Ovary (tissue), 9 donors: ENCODE results near the gene BMP2. TPM values are rescaled to one million over a fixed set of nuclear protein-coding genes. Genes with fewer than 3 reads are reported as not detected.
A peak's percentile ranks its signal among the peaks of the same experiment; 100 is the strongest.

ENCODE experiments used
- DNase-seq, 5 donors: peaks; one replicate each; pipeline ENCODE4 v3.0.0-alpha.2; 2019 to 2020
- H3K27ac ChIP-seq, 2 donors: fragments of 200-600 bp; one replicate each; pipeline versions ENCODE4 v1.5.1 to v1.8.0; 2019 to 2022
- H3K27me3 ChIP-seq: fragments of 200-600 bp; one replicate; pipeline ENCODE4 v1.8.0; 2022
- H3K36me3 ChIP-seq: fragments of 200-600 bp; sonication (generic); one replicate; pipeline ENCODE4 v1.5.1; 2019
- H3K4me1 ChIP-seq: one replicate; pipeline ENCODE4 v1.8.1; 2013; ENCODE audit warnings: mild to moderate bottlenecking, moderate library complexity; ENCODE audit not compliant: insufficient read depth
- H3K4me3 ChIP-seq: fragments of 200-600 bp; sonication (generic); one replicate; pipeline ENCODE4 v1.5.1; 2017
- H3K9me3 ChIP-seq, 2 donors: fragments of 200-600 bp in 1 of 2; sonication (generic) in 1 of 2; one replicate each; pipeline versions ENCODE4 v1.5.1 to v1.8.1; 2013 to 2019; ENCODE audit warnings: mild to moderate bottlenecking in 1 of 2, moderate library complexity in 1 of 2
- EP300 ChIP-seq: sonication (generic); formaldehyde crosslinking; IDR thresholded peaks from one replicate; pipeline ENCODE4 v1.6.1; 2017; ENCODE audit warnings: antibody characterized with exemption
- POLR2A ChIP-seq: fragments of 450-650 bp; IDR thresholded peaks from one replicate; pipeline ENCODE4 v1.6.1; 2017; ENCODE audit warnings: antibody characterized with exemption, mild to moderate bottlenecking, moderate library complexity
- WGBS, 3 donors: extraction: QIAGEN DNeasy Blood & Tissue Kit in 1 of 3; methylation state at CpG; one replicate each; pipeline versions ENCODE4 v1.1.5 to v1.1.7; 2013 to 2017; 5-methylcytosine and 5-hydroxymethylcytosine counted together
- intact Hi-C, 4 donors: fragments of 100-400 bp; cut with DNase I; formaldehyde crosslinking; loops; one replicate each; pipeline versions ENCODE4 v1.11.0 to v1.15.1; 2022 to 2023
- polyA plus RNA-seq, 2 donors: library from polyadenylated mRNA; stranded (reverse); fragments of 200-250 nt in 1 of 2; fragments of 350-450 nt in 1 of 2; fragmentation: Illumina TruSeq in 1 of 2; extraction: RNeasy Lipid Tissue Mini Kit (QIAGEN cat#74804) in 1 of 2; gene quantifications; one replicate each; pipeline ENCODE4 v1.2.3, GENCODE V29; 2013 to 2014
- total RNA-seq, 7 donors: library from RNA; depleted of rRNA in 2 of 7; stranded (reverse); fragments of >200 nt in 2 of 7; fragmentation: NEBNext Ultra II Directional in 3 of 7; extraction: Animal tissue kit (Norgen Biotek cat#: 25700) in 3 of 7; gene quantifications; one replicate each; pipeline versions ENCODE4 v1.1.0 to v1.2.4, GENCODE V29; 2016 to 2023
- TF ChIP-seq, protein P1 (sequence below), 3 donors: fragments of 450-650 bp in 2 of 3; fragments of 200-600 bp in 1 of 3; IDR thresholded peaks; one replicate each; pipeline versions ENCODE4 v1.5.1 to v1.8.0; 2016 to 2022; ENCODE audit warnings: antibody characterized with exemption in 3 of 3, mild to moderate bottlenecking in 1 of 3
- donor health status: DM: no; HTN: no; CAD: no; lungs with moderate emphysema.
- donor health status: DM: no; HTN: no; CAD: no.
- donor health status: Bipolar disorder and iron deficiency.
- donor health status: DM: yes; HTN: yes; CAD: no.
- donor health status: DM: no; HTN: no; CAD: no.
- donor health status: DM: yes; HTN: yes; CAD: no.

The BMP2 gene
- total and polyA plus RNA-seq, 9 donors = 0.58 to 9.7 (median 2.4) TPM

DNA sequence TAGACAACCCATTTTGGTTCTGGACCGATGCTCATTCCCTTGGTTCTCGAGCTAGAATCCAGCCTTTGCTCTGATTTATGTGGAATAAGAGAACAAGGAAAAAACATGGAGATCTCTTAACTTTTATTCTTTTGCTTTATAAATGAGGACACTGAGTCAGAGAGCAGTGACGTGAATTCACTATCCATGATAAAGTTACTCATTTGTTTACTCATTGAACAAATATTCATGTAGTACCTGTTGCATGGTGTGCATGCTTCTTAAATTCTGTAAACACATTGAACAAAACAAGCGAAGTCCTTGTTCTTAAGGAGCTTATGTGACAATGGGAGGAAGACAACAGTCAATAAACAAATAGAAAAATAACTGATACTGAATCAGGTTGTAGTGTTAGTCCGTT lies 56.9 kb downstream of the BMP2 start:
- H3K4me3 ChIP-seq = no peak overlapping the region
- no peak for DNase-seq
- H3K36me3 ChIP-seq = no peaks in the 10 kb centered on the region
- H3K9me3 ChIP-seq = no peaks in the 10 kb centered on the region
- H3K27ac ChIP-seq = no peak overlapping the region
- 88 to 92% (median 90%) methylated on average over 5 of the region's 5 CpGs for WGBS, 3 donors
- no peaks in the 10 kb centered on the region for H3K27me3 ChIP-seq
- no peaks in the 10 kb centered on the region for H3K4me1 ChIP-seq
- intact Hi-C loops = loop anchor here in 1 of 4 donors (10.0 kb wide), 1 partner anchor 200 kb away; no protein-coding TSS in a partner anchor
- no peak for TF ChIP-seq EP300
- TF ChIP-seq, protein P1, sequence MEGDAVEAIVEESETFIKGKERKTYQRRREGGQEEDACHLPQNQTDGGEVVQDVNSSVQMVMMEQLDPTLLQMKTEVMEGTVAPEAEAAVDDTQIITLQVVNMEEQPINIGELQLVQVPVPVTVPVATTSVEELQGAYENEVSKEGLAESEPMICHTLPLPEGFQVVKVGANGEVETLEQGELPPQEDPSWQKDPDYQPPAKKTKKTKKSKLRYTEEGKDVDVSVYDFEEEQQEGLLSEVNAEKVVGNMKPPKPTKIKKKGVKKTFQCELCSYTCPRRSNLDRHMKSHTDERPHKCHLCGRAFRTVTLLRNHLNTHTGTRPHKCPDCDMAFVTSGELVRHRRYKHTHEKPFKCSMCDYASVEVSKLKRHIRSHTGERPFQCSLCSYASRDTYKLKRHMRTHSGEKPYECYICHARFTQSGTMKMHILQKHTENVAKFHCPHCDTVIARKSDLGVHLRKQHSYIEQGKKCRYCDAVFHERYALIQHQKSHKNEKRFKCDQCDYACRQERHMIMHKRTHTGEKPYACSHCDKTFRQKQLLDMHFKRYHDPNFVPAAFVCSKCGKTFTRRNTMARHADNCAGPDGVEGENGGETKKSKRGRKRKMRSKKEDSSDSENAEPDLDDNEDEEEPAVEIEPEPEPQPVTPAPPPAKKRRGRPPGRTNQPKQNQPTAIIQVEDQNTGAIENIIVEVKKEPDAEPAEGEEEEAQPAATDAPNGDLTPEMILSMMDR (IDR thresholded peaks at IDR 0.05) = no peak
- no peak for TF ChIP-seq POLR2A

DNA sequence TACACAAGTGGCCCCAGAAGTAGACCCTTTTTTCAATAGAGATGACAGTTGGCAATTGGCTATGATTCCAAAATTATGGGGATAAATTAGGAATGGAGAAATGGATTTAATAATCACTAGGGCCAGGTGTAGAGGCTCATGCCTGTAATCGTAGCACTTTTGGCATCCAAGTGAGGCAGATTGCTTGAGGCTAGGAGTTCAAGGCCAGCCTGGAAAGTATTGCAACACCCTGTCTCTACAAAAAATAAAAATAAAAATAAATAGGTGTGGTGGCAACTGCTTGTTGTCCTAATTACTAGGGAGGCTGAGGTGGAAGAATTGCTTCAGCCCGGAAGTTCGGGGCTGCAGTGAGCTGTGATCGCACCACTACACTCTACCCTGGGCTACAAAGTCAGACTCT lies 60.0 kb downstream of the BMP2 start:
- H3K4me3 ChIP-seq = no peak overlapping the region
- intact Hi-C loops = loop anchor here in 1 of 4 donors (10.0 kb wide), 1 partner anchor 203 kb away; no protein-coding TSS in a partner anchor
- H3K4me1 ChIP-seq = no peaks in the 10 kb centered on the region
- no peak for DNase-seq
- WGBS, 3 donors = 62 to 68% (median 66%) methylated on average over 4 of the region's 4 CpGs
- H3K27me3 ChIP-seq = no peaks in the 10 kb centered on the region
- H3K27ac ChIP-seq = no peak overlapping the region
- H3K36me3 ChIP-seq = no peaks in the 10 kb centered on the region
- H3K9me3 ChIP-seq = no peaks in the 10 kb centered on the region
- no peak for TF ChIP-seq EP300

DNA sequence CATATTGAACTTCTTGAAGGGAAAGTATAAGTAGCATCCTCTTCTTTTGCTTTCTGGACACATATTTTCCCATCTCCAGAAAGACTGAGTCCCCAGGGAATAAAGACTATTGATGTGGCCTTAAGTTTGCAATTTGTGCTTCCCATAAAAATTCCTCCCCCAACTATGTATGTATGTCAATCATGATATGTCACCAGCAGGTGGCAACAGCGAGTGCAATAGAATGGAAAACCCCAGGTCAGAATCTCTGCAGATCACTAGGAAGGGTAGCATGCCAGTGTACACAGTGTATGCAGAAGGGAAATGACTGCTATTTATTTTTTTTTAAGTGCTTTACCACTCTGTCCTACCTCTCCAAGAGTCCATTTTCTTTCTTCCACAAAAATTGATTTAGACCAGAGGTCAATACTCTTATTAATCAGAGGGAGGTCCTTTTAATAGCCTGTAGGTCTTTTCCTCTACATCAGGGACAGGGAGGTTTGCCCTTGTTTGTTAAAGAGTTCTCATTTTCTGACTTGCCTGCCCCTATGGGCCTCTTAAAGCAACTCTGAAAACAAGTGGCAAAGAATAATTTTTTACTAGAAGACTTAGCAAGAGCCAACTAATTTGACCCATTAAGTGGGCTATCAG lies 61.4 kb downstream of the BMP2 start:
- 6 to 12% (median 11%) methylated on average over 1 of the region's 1 CpG for whole genome bisulfite sequencing, 3 donors
- DNase-seq = peak; percentile 12 to 48 (median 30)
- H3K9me3 ChIP-seq = no peaks in the 10 kb centered on the region
- no peak overlapping the region for H3K27ac ChIP-seq
- H3K4me1 ChIP-seq = no peaks in the 10 kb centered on the region
- TF ChIP-seq POLR2A (no peak), EP300 (no peak)
- TF ChIP-seq, protein P1 (IDR thresholded peaks at IDR 0.05) = no peak
- H3K27me3 ChIP-seq = no peaks in the 10 kb centered on the region
- intact Hi-C loops = loop anchor here in 1 of 4 donors (10.0 kb wide), 1 partner anchor 204 kb away; no protein-coding TSS in a partner anchor
- no peak overlapping the region for H3K4me3 ChIP-seq
- H3K36me3 ChIP-seq = no peaks in the 10 kb centered on the region

DNA sequence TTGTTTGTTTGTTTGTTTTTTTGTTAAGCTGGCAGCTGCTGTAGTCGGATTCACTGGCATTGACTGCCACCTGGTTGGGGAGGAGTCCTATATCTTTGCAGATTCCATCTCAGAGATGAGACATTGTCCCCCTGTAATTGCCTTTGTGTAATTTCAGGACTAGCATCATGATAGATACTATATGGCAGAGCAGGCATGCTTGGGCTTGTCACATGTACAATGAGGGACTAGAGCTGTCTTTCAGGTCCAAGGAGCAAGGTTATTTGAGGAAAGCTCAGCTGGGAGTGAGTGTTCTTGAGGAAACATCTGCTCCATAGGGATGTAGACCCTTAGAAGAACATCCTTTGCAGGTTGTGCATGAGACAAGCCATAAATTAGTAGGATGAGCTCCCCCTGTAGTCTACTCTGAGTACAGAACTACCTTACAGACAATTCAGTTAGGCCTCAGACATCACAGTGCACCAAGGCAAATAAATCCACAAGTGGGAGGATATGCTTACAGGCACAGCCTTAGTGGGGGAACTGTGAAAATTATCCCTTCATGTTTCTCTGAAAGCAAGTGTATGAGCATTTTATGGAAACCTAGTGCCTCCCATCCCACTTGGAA lies 62.1 kb downstream of the BMP2 start:
- Histone ChIP-seq H3K4me3 (no peak overlapping the region), H3K36me3 (no peaks in the 10 kb centered on the region), H3K27me3 (no peaks in the 10 kb centered on the region), H3K4me1 (no peaks in the 10 kb centered on the region), H3K27ac (no peak overlapping the region), H3K9me3 (no peaks in the 10 kb centered on the region)
- WGBS, 3 donors = 82 to 90% (median 87%) methylated on average over 1 of the region's 1 CpG
- DNase-seq = no peak
- TF ChIP-seq, protein P1 (IDR thresholded peaks at IDR 0.05) = no peak
- TF ChIP-seq EP300 (no peak), POLR2A (no peak)
- intact Hi-C loops = loop anchor here in 1 of 4 donors (10.0 kb wide), 1 partner anchor 205 kb away; no protein-coding TSS in a partner anchor
